GM19025 (cell line): ENCODE results near the gene SNX19.
"Not testable (repeated sequence)": the region's sequence is repeated elsewhere in the genome, so short reads cannot be mapped to it uniquely, and the experiment has no call there.

Experiments
- ATAC-seq: cut with Tn5 transposase; IDR thresholded peaks from one replicate; pipeline ENCODE4 v1.9.1; 2021; ENCODE audit warnings: mild to moderate bottlenecking, low read depth, moderate library complexity; ENCODE audit not compliant: unreplicated experiment

Gene SNX19

GRCh38 chr11:130916238-130916855 lies at the start of gene SNX19:
Gene SNX19 (minus strand): TSS chr11:130916479. CDS start chr11:130915939, 540 bp downstream.
- ATAC-seq: peak; percentile 98

- ATAC-seq: no peak
Measured at GRCh38 chr11:130964058-130964792, 47.9 kb upstream of the SNX19 start.

- ATAC-seq: no peak
Measured at GRCh38 chr11:130947889-130948288, 31.6 kb upstream of the SNX19 start.

GRCh38 chr11:130947481-130947880 lies 31.2 kb upstream of the SNX19 start:
- ATAC-seq: no peak

GRCh38 chr11:130947058-130947457 lies 30.8 kb upstream of the SNX19 start:
- ATAC-seq: no peak

- no peak for ATAC-seq
Measured at GRCh38 chr11:130945896-130946295, 29.6 kb upstream of the SNX19 start.

- ATAC-seq: no peak
Measured at GRCh38 chr11:130940706-130941105, 24.4 kb upstream of the SNX19 start.

GRCh38 chr11:130937051-130937450 lies 20.8 kb upstream of the SNX19 start:
- ATAC-seq: no peak

GRCh38 chr11:130932086-130932712 lies 15.9 kb upstream of the SNX19 start:
- ATAC-seq: no peak

GRCh38 chr11:130924750-130925149 lies 8.5 kb upstream of the SNX19 start:
- no peak for ATAC-seq

- not testable (repeated sequence) for ATAC-seq
Measured at GRCh38 chr11:130920612-130921011, 4.3 kb upstream of the SNX19 start.

GRCh38 chr11:130918081-130918480 lies 1.8 kb upstream of the SNX19 start:
- ATAC-seq: no peak

GRCh38 chr11:130916910-130917309 lies 631 bp upstream of the SNX19 start:
- no peak for ATAC-seq

GRCh38 chr11:130915603-130916237 lies 559 bp downstream of the SNX19 start:
- ATAC-seq: no peak

GRCh38 chr11:130913268-130913667 lies 3.0 kb downstream of the SNX19 start:
- no peak for ATAC-seq

- no peak for ATAC-seq
Measured at GRCh38 chr11:130912552-130912951, 3.7 kb downstream of the SNX19 start.

GRCh38 chr11:130911306-130911705 lies 5.0 kb downstream of the SNX19 start:
- no peak for ATAC-seq

- no peak for ATAC-seq
Measured at GRCh38 chr11:130909650-130910049, 6.6 kb downstream of the SNX19 start.

GRCh38 chr11:130908770-130909625 lies 7.3 kb downstream of the SNX19 start:
- no peak for ATAC-seq

- ATAC-seq: no peak
Measured at GRCh38 chr11:130908061-130908460, 8.2 kb downstream of the SNX19 start.
